GM23338 (cell line): ENCODE results near the gene ROCK2.

Experiments
- CREB1 ChIP-seq: fragments of 250-450 bp; sonication (Bioruptor Pico); IDR thresholded peaks from 2 replicates; pipeline ENCODE4 v1.5.0; 2020; ENCODE audit warnings: low read depth, mild to moderate bottlenecking, moderate library complexity
- CTCF ChIP-seq, 2 experiments: fragments of 200-600 bp in 1 of 2; sonication (generic) in 1 of 2; conservative IDR thresholded peaks; 2 replicates each; pipeline versions ENCODE4 v1.5.1 to v1.6.1; 2016 to 2017; ENCODE audit warnings: antibody characterized with exemption in 2 of 2, low read depth in 2 of 2, mild to moderate bottlenecking in 2 of 2, moderate library complexity in 1 of 2
- EZH2 ChIP-seq: fragments of 200-600 bp; sonication (generic); IDR thresholded peaks from one replicate; pipeline ENCODE4 v1.8.0; 2017; ENCODE audit warnings: antibody characterized with exemption, mild to moderate bottlenecking, low read depth; ENCODE audit not compliant: unreplicated experiment
- EZH2phosphoT487 ChIP-seq: fragments of 200-600 bp; sonication (generic); IDR thresholded peaks from one replicate; pipeline ENCODE4 v1.8.1; 2018; ENCODE audit warnings: antibody characterized with exemption; ENCODE audit not compliant: unreplicated experiment
- JUNB ChIP-seq: IDR thresholded peaks from one replicate; pipeline ENCODE4 v1.6.1; 2016; ENCODE audit warnings: antibody characterized with exemption; ENCODE audit not compliant: unreplicated experiment
- POLR2AphosphoS5 ChIP-seq: IDR thresholded peaks from 2 replicates; pipeline ENCODE4 v1.6.1; 2016; ENCODE audit warnings: antibody characterized with exemption, low read depth
- STAT1 ChIP-seq: IDR thresholded peaks from one replicate; pipeline ENCODE4 v1.6.1; 2016; ENCODE audit warnings: antibody characterized with exemption; ENCODE audit not compliant: unreplicated experiment
- ZNF114 ChIP-seq: fragments of 250-450 bp; sonication (Bioruptor Pico); IDR thresholded peaks from 2 replicates; pipeline ENCODE4 v1.5.0; 2020; ENCODE audit warnings: mild to moderate bottlenecking, moderate library complexity
- ZNF331 ChIP-seq: fragments of 250-450 bp; sonication (Bioruptor Pico); IDR thresholded peaks from 2 replicates; pipeline ENCODE4 v1.5.0; 2020; ENCODE audit warnings: low read depth, mild to moderate bottlenecking, moderate library complexity
- ZNF462 ChIP-seq: fragments of 250-450 bp; sonication (Bioruptor Pico); IDR thresholded peaks from 2 replicates; pipeline ENCODE4 v1.5.0; 2020; ENCODE audit warnings: mild to moderate bottlenecking, moderate library complexity
- TF ChIP-seq, protein P1 (sequence below): IDR thresholded peaks from one replicate; pipeline ENCODE4 v1.6.1; 2018; ENCODE audit warnings: antibody characterized with exemption; ENCODE audit not compliant: unreplicated experiment
- TF ChIP-seq, protein P2 (sequence below): IDR thresholded peaks from 2 replicates; pipeline ENCODE4 v1.6.1; 2016; ENCODE audit warnings: antibody characterized with exemption

DNA sequence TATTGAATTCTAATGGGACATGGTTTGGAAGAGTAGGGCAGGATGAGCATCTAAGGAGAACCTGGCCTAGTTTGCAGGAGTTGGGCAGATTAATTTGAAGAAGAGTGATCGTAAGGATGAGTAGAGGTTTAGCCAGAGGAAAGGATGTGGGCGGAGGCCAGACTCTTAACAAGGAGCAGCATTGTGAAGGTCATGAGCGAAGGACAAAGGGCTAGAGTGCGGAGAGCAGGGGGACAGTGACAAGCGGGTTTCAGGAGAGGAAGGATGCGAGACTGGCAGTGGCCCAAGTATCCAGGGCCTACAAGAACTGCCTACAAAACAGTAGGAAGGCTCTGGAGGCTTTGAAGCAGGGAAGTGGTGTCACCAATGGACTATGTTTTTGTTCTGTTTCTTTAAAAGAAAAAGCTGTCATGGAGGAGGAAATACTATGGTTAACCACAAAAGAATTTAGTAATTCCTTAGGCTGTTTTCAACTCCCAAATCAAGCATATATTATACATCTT, 169.1 kb downstream of the ROCK2 start:
- TF ChIP-seq EZH2 (no peak), CTCF (conservative IDR thresholded peaks at IDR 0.05; ENCODE audit: low read depth in 2 of 2) (no peak), CREB1 (CRISPR knock-in tag) (no peak), JUNB (no peak), POLR2AphosphoS5 (no peak), EZH2phosphoT487 (no peak), ZNF114 (no peak), STAT1 (no peak), ZNF462 (CRISPR knock-in tag) (no peak), ZNF331 (CRISPR knock-in tag) (no peak)
- TF ChIP-seq, protein P1, sequence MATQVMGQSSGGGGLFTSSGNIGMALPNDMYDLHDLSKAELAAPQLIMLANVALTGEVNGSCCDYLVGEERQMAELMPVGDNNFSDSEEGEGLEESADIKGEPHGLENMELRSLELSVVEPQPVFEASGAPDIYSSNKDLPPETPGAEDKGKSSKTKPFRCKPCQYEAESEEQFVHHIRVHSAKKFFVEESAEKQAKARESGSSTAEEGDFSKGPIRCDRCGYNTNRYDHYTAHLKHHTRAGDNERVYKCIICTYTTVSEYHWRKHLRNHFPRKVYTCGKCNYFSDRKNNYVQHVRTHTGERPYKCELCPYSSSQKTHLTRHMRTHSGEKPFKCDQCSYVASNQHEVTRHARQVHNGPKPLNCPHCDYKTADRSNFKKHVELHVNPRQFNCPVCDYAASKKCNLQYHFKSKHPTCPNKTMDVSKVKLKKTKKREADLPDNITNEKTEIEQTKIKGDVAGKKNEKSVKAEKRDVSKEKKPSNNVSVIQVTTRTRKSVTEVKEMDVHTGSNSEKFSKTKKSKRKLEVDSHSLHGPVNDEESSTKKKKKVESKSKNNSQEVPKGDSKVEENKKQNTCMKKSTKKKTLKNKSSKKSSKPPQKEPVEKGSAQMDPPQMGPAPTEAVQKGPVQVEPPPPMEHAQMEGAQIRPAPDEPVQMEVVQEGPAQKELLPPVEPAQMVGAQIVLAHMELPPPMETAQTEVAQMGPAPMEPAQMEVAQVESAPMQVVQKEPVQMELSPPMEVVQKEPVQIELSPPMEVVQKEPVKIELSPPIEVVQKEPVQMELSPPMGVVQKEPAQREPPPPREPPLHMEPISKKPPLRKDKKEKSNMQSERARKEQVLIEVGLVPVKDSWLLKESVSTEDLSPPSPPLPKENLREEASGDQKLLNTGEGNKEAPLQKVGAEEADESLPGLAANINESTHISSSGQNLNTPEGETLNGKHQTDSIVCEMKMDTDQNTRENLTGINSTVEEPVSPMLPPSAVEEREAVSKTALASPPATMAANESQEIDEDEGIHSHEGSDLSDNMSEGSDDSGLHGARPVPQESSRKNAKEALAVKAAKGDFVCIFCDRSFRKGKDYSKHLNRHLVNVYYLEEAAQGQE, result no peak
- TF ChIP-seq, protein P2, sequence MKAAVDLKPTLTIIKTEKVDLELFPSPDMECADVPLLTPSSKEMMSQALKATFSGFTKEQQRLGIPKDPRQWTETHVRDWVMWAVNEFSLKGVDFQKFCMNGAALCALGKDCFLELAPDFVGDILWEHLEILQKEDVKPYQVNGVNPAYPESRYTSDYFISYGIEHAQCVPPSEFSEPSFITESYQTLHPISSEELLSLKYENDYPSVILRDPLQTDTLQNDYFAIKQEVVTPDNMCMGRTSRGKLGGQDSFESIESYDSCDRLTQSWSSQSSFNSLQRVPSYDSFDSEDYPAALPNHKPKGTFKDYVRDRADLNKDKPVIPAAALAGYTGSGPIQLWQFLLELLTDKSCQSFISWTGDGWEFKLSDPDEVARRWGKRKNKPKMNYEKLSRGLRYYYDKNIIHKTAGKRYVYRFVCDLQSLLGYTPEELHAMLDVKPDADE, result no peak
